CD4-positive, alpha-beta T cell (primary cell): ENCODE data around the gene AFDN. TPM values are rescaled to one million over a fixed set of nuclear protein-coding genes. Genes with fewer than 3 reads are reported as not detected.
"Not testable (repeated sequence)": the region's sequence is repeated elsewhere in the genome, so short reads cannot be mapped to it uniquely, and the experiment has no call there.

ENCODE experiments used
- ATAC-seq: fragments of 200-7000 bp; cut with Tn5 transposase; one replicate; pipeline ENCODE4 v1.10.0; 2022; ENCODE audit warnings: mild to moderate bottlenecking; ENCODE audit not compliant: poor library complexity
- CTCF ChIA-PET: fragments of 350-600 bp; sonication (Branson Sonifier 250); formaldehyde crosslinking; loops from one replicate; lab custom pipeline; 2021; ENCODE audit warnings: antibody characterized with exemption, inconsistent platforms; lab: Charles Lee
- POLR2A ChIA-PET: fragments of 350-600 bp; sonication (Branson Sonifier 250); formaldehyde crosslinking; loops from one replicate; lab custom pipeline; 2021; ENCODE audit warnings: antibody characterized with exemption, inconsistent platforms; lab: Charles Lee
- DNase-seq, 14 experiments: peaks; one replicate each; pipeline ENCODE4 v3.0.0-alpha.2; 2013 to 2020; ENCODE audit warnings: mixed read lengths in 2 of 14
- H3K27ac ChIP-seq, 2 donors: one replicate each; pipeline versions ENCODE4 v1.5.1 to v1.7.0; 2013; ENCODE audit warnings: low read length in 2 of 2, low read depth in 1 of 2, mild to moderate bottlenecking in 1 of 2
- H3K27me3 ChIP-seq, 2 experiments: 1 replicate in 1 of 2; 2 replicates in 1 of 2; pipeline versions ENCODE4 v1.6.1 to v1.7.0; 2013; ENCODE audit warnings: low read length in 2 of 2, control low read depth in 1 of 2, mild to moderate bottlenecking in 1 of 2, moderate library complexity in 1 of 2; ENCODE audit not compliant: insufficient read depth in 2 of 2, control insufficient read depth in 1 of 2
- H3K36me3 ChIP-seq: one replicate; pipeline ENCODE4 v1.6.1; 2013; ENCODE audit warnings: low read length, control low read depth; ENCODE audit not compliant: insufficient read depth
- H3K4me1 ChIP-seq: one replicate; pipeline ENCODE4 v1.6.1; 2013; ENCODE audit warnings: low read length, control low read depth; ENCODE audit not compliant: insufficient read depth
- H3K4me3 ChIP-seq: one replicate; pipeline ENCODE4 v1.5.1; 2013; ENCODE audit warnings: mild to moderate bottlenecking, low read length, moderate library complexity
- H3K9me3 ChIP-seq, 2 experiments: 1 replicate in 1 of 2; 2 replicates in 1 of 2; pipeline versions ENCODE4 v1.6.1 to v1.7.0; 2013; ENCODE audit warnings: low read length in 2 of 2, mild to moderate bottlenecking in 2 of 2, control low read depth in 1 of 2, moderate library complexity in 1 of 2; ENCODE audit not compliant: control insufficient read depth in 1 of 2, insufficient read depth in 1 of 2
- H3K27ac Mint-ChIP-seq: one replicate; pipeline ENCODE4 v1.8.0; 2020; ENCODE audit warnings: mixed read lengths
- H3K27me3 Mint-ChIP-seq: one replicate; pipeline ENCODE4 v1.8.0; 2021; ENCODE audit warnings: mixed read lengths
- H3K36me3 Mint-ChIP-seq: one replicate; pipeline ENCODE4 v1.8.0; 2021; ENCODE audit warnings: low read depth, mixed read lengths
- H3K4me1 Mint-ChIP-seq: one replicate; pipeline ENCODE4 v1.8.0; 2021; ENCODE audit warnings: low read depth, mixed read lengths
- H3K4me3 Mint-ChIP-seq: one replicate; pipeline ENCODE4 v1.8.0; 2020; ENCODE audit warnings: mild to moderate bottlenecking, mixed read lengths
- H3K9me3 Mint-ChIP-seq: one replicate; pipeline ENCODE4 v1.8.0; 2020; ENCODE audit warnings: mixed read lengths
- intact Hi-C, 2 experiments: fragments of 100-400 bp; cut with DNase I in 1 of 2; cut with micrococcal nuclease in 1 of 2; formaldehyde crosslinking; loops; one replicate each; pipeline versions ENCODE4 v1.15.1 to v1.9.0; 2023 to 2025; cut with DNase I, micrococcal nuclease
- total RNA-seq, 174 experiments: library from RNA in 2 of 174; stranded (reverse) in 2 of 174; gene quantifications; one replicate each; pipeline ENCODE4 v1.2.3 and lab custom pipeline; 2021 to 2026
- TF ChIP-seq, protein P1 (sequence below): fragments of 200-600 bp; IDR thresholded peaks from one replicate; pipeline ENCODE4 v1.8.0; 2022; ENCODE audit warnings: antibody characterized with exemption, mild to moderate bottlenecking

The AFDN gene
- total RNA-seq, 2 experiments from 2014 or later = 9.1 to 10.2 TPM

DNA sequence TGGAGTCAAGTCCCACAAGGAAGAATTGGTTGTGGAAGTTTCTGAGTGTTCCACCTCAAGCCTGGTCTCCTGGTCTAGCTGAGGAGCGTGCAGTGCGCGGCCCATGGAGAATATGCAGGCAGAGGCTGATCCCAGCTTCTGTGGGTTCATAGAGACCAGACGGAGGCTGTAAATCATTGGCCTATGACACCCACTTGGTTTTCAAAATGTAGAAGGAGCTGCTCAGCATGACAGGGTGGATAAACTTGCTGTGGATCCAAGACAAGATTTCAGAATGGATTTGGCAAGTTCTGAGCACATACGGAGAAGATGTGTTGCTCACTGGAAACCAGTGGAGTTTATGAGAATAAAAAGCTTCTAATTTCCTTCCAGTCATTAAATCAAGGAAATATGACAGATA lies 171.5 kb downstream of the AFDN start:
- Histone ChIP-seq H3K4me1 (no peaks in the 10 kb centered on the region), H3K27me3 (peaks cover 0 to 6% of the 10 kb centered on the region in 2 experiments), H3K9me3 (peaks cover 0 to 21% of the 10 kb centered on the region in 2 experiments), H3K27ac (no peak overlapping the region), H3K36me3 (no peaks in the 10 kb centered on the region), H3K4me3 (no peak overlapping the region)
- POLR2A ChIA-PET = no interaction called here
- DNase-seq = no peak
- CTCF ChIA-PET = no interaction called here
- TF ChIP-seq, protein P1, sequence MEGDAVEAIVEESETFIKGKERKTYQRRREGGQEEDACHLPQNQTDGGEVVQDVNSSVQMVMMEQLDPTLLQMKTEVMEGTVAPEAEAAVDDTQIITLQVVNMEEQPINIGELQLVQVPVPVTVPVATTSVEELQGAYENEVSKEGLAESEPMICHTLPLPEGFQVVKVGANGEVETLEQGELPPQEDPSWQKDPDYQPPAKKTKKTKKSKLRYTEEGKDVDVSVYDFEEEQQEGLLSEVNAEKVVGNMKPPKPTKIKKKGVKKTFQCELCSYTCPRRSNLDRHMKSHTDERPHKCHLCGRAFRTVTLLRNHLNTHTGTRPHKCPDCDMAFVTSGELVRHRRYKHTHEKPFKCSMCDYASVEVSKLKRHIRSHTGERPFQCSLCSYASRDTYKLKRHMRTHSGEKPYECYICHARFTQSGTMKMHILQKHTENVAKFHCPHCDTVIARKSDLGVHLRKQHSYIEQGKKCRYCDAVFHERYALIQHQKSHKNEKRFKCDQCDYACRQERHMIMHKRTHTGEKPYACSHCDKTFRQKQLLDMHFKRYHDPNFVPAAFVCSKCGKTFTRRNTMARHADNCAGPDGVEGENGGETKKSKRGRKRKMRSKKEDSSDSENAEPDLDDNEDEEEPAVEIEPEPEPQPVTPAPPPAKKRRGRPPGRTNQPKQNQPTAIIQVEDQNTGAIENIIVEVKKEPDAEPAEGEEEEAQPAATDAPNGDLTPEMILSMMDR = no peak
- Mint-ChIP-seq H3K27ac (no peak overlapping the region), H3K4me1 (no peaks in the 10 kb centered on the region), H3K9me3 (no peaks in the 10 kb centered on the region), H3K36me3 (no peaks in the 10 kb centered on the region), H3K27me3 (peaks cover 6% of the 10 kb centered on the region), H3K4me3 (no peak overlapping the region)
- intact Hi-C loops = no loop called here
- no peak for ATAC-seq

DNA sequence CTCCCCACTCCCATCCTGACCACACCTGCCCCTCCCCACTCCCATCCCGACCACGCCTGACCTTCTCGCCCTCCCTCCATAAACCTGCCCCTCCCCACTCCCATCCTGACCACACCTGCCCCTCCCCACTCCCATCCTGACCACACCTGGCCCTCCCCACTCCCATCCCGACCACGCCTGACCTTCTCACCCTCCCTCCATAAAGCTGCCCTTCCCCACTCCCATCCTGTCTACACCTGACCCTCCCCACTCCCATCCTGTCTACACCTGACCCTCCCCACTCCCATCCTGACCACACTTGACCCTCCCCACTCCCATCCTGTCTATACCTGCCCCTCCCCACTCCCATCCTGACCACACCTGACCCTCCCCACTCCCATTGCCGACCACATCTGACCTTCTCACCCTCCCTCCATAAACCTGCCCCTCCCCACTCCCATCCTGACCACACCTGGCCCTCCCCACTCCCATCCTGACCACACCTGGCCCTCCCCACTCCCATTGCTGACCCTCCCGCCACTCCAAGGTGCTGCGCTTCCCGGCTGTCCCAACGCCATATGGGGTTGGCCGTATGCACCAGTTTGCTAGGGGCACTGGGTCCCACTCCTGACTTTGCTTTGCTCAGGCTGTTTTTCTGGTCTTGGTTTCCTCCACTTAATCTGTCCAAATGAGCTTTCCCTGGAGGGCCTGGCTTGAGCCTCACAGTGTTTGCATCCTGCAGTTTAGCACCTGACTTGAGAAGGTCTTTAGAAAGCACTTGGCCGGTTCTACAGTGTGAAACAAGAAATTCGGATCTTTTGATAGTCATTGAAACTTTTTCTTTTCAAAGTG lies 173.7 kb downstream of the AFDN start:
- Histone ChIP-seq H3K27me3 (peaks cover 0 to 6% of the 10 kb centered on the region in 2 experiments), H3K27ac (no peak overlapping the region), H3K9me3 (peaks cover 0 to 17% of the 10 kb centered on the region in 2 experiments), H3K36me3 (no peaks in the 10 kb centered on the region), H3K4me1 (no peaks in the 10 kb centered on the region), H3K4me3 (no peak overlapping the region)
- Mint-ChIP-seq H3K4me3 (no peak overlapping the region), H3K36me3 (no peaks in the 10 kb centered on the region), H3K4me1 (no peaks in the 10 kb centered on the region), H3K9me3 (no peaks in the 10 kb centered on the region), H3K27ac (no peak overlapping the region), H3K27me3 (no peaks in the 10 kb centered on the region)
- TF ChIP-seq, protein P1 = no peak
- DNase-seq (no peak), ATAC-seq (no peak)
- POLR2A ChIA-PET = no interaction called here
- intact Hi-C loops = no loop called here
- CTCF ChIA-PET = no interaction called here

DNA sequence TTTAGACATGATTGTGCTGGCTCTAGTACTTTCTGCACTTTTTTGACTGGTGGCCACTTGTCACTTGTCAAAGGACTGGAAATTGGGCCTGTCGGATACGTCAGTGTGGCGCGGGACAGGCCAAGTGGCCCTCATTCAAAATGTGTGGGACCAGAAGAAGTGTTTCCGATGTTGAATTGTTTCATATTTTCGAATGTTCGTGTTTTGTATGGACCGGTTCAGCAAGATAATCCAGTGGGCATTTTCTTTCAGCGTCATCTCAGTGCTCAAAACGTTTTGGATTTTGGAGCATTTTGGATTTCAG lies 174.3 kb downstream of the AFDN start:
- H3K9me3 ChIP-seq = peaks cover 0 to 11% of the 10 kb centered on the region in 2 experiments
- Mint-ChIP-seq H3K36me3 (no peaks in the 10 kb centered on the region), H3K4me1 (no peaks in the 10 kb centered on the region), H3K27me3 (no peaks in the 10 kb centered on the region), H3K4me3 (no peak overlapping the region), H3K9me3 (no peaks in the 10 kb centered on the region), H3K27ac (no peak overlapping the region)
- H3K27ac ChIP-seq = no peak overlapping the region
- intact Hi-C loops = no loop called here
- TF ChIP-seq, protein P1 = no peak
- no peak overlapping the region for H3K4me3 ChIP-seq
- DNase-seq (no peak), ATAC-seq (no peak)
- POLR2A ChIA-PET = no interaction called here
- no peaks in the 10 kb centered on the region for H3K4me1 ChIP-seq
- H3K36me3 ChIP-seq = no peaks in the 10 kb centered on the region
- peaks cover 0 to 4% of the 10 kb centered on the region in 2 experiments for H3K27me3 ChIP-seq
- CTCF ChIA-PET = no interaction called here

DNA sequence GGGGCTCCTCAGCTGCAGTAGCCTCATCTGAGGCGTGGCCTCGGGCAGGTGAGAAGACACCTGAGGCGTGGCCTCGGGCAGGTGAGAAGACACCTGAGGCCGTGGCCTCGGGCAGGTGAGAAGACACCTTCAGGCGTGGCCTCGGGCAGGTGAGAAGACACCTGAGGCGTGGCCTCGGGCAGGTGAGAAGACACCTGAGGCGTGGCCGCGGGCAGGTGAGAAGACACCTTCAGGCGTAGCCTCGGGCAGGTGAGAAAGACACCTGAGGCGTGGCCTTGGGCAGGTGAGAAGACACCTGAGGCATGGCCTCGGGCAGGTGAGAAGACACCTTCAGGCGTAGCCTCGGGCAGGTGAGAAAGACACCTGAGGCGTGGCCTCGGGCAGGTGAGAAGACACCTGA lies 174.8 kb downstream of the AFDN start:
- H3K4me1 ChIP-seq, DNase-seq, POLR2A ChIA-PET, H3K9me3 ChIP-seq, H3K27ac Mint-ChIP-seq, H3K4me1 Mint-ChIP-seq, H3K4me3 ChIP-seq, CTCF ChIA-PET, H3K36me3 Mint-ChIP-seq, H3K9me3 Mint-ChIP-seq, ATAC-seq, H3K27ac ChIP-seq, H3K36me3 ChIP-seq, H3K27me3 ChIP-seq, intact Hi-C loops, H3K27me3 Mint-ChIP-seq, H3K4me3 Mint-ChIP-seq: not testable (repeated sequence)
